Hematopoietic multipotent progenitor cell treated with erythropoietin and hydrocortisone succinate and interleukin-3 and kit ligand, for 6 days (in vitro differentiated cells): ENCODE data around the gene SCUBE1.

Source experiments
- DNase-seq: peaks from one replicate; pipeline ENCODE4 v3.0.0-alpha.2; 2015

The SCUBE1 gene

DNA sequence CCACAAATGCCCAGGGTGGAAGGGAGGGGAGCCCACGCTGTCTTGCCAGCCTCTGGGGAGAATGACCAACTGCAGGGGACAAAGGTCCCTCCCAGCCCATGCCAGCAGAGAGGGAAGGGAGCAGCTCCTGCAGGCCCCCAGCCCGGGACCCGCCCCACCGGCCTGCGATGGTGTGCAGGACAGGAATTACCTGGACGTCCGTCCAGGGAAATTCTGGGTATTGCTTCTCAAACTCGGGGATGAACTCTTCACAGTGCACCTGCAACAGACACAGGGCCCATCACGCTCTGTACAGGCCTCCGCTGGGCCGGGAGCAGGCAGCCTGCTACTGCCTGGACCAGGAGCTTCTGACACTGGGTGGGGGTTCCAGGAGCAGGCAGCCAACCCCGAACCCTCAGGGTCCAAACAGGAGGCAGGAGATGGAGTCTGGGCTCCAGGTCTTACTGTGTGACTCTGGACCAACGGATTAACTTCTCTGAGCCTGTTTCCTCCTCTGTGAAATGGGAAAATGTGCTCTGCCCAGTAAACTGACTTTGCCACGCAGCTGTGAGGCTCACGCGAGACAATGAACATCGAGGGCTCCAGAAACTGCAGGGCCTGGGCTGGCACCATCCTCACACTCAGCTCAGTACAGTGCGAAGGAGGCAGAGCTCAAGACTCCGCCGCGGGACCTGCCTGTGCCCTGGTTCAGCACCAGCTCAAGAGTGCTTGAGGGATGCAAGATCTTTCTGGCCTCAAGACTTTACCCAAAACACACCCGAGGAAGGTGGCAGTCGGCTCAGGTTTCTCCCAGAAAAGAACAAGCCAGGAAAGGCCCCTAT is 173.7 kb downstream of the SCUBE1 start:
- no peak for DNase-seq

DNA sequence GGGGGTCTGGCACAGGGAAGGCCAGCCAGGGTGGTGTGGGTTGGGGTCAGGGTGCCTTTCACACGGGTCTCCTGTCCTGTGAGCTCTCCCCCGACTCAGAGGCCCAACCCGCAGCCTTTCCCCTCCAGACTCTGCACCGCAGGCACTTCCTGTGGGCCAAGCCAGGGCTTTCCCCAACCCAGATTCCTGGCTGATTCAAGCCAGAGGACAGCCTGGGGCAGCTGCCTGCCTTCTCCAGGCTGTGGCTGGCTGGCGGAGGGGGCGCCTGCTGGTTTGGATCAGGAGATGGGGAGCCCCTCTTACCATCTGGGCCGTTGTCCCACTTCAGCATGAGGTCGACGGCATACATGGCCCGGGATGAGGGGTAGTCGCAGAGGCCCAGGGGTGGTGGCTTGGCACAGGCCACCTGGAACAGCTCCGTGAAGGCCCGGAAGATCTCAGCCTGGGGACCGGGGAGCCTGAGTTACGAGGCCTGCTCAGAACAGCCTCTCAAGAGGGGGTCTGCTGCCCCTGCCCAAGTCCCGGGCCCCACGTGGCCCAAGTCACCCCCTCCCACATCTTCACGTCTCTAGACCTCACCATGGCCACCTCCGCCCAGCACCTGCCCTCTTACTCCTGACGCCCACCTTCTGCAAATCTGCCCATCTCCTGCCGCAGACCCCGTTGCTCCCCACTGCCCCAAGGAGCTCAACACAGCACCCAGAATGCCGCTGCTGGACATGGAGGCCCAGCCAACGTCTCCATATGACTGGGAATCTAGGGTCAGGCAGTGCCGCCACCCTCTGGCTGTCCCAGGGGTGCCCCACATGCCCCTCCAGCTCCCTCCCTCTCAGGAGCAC is 174.5 kb downstream of the SCUBE1 start:
- no peak for DNase-seq

DNA sequence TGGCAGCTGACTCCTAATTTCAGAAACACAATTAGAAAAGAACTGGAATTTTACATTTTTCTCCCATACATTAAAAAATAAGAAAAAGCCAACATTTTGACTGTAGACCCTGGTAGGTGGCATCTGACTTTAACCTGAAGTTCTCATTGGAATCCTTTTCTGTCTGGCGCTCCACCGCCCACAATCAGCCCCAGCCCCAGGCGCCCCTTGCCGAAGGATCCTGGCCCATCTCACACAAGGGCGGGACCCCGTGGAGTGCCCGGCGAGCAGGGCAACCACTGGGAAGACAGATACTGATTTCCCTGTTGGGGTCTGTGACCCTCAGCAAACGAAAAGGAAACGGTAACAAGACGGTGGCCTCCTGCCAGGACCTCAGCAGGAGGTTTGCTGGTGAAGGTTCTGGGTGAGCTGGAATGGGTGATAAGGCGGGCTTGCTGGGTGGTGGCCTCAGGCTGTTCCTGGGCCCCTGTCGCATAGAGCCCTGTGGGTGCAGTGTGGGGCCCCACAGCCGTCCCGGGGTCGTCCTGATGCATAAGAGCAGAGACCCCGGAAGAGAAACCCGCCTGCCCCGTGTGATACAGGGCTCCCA is 176.1 kb downstream of the SCUBE1 start:
- peak; percentile 88 for DNase-seq

- no peak for DNase-seq
Measured at GRCh38 chr22:43166132-43166930, 176.8 kb downstream of the SCUBE1 start.

GRCh38 chr22:43164636-43165035 is 178.5 kb downstream of the SCUBE1 start:
- DNase-seq: no peak

GRCh38 chr22:43163241-43163795 is 179.9 kb downstream of the SCUBE1 start:
- no peak for DNase-seq

DNA sequence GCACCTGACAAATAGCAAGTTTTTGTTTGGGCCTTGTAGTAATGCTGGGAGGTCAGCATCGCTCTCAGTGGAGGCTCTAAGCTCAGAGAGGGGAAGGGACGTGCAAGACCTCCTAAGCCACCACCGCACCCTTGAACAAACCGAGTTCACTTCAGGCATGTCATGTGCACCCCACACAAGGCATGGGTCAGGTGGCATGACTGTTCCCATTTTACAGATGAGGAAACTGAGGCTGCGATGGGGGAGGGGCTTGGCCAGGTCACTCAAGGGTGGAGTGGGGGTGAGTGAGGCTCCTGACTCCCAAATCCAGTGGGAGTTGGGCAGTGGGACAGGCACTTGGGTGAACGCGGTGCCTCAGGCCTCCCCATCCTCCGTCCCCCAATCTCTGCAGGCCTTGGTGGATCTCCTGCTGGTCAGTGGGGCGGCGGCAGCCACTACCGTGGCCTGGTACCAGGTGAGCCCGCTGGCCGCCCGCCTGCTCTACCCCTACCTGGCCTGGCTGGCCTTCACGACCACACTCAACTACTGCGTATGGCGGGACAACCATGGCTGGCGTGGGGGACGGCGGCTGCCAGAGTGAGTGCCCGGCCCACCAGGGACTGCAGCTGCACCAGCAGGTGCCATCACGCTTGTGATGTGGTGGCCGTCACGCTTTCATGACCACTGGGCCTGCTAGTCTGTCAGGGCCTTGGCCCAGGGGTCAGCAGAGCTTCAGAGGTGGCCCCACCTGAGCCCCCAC is 180.6 kb downstream of the SCUBE1 start:
- no peak for DNase-seq

DNA sequence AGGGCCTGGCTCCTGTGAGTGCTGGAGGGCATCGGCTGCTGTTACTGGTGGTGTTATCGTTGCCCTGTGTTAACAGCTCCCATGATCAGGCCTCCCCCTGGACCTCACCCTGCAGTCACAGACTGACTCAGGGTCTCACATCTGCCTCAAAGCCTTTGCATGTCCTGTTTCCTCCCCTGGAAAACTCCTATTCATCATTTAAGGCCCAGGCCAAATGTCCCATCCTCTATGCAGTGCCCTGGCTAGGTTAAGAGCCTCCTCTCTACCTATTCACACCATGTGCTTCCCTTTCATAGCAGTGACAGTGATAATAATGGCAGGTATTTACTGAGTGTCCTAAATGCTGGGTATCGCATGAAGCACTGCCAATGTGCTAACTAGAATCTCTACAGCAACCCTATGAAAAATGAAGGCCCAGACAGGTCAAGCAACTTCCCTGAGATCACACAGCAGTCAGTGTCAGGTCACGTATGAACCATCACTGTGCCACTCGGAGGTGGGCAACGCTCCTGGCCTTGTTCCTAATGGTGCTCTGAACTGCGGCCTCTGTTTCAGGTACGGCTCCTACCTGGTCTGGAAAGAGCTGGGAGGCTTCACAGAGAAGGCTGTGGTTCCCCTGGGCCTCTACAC is 182.6 kb downstream of the SCUBE1 start:
- no peak for DNase-seq

DNA sequence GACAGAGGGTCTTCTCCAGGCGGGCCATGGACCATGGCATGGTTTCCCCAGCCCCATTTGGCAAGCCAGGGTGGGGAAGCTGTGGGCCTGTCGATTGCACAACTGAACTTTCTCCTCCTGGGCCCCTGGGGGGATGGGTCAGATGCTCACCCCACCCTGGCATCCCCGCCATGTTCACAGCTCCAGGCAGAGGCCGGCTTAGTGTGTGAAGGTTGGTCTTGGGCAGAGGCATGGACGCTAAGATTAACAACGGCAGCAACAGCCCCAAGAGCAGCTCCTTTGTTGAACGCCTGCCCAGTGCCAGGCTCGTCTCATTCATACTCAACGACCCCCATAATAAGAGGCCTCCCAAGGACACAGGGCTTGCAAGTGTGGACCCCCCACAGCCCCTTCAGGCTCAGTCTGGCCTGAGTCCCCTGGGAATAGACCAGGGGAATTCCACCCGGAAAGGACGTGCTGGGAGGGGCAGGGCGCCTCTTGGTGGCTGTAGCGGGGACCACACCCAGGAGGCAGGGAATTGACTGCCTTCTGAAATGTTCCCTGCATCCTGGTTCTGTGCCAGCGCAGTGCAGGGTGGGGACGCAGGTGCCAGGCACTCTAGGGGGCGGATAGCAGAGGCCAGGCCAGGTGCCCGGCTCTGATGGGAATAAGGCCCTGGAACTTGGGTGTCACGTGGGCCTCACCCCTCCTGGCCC is 183.5 kb downstream of the SCUBE1 start:
- no peak for DNase-seq

- no peak for DNase-seq
Measured at GRCh38 chr22:43158778-43159483, 184.2 kb downstream of the SCUBE1 start.

DNA sequence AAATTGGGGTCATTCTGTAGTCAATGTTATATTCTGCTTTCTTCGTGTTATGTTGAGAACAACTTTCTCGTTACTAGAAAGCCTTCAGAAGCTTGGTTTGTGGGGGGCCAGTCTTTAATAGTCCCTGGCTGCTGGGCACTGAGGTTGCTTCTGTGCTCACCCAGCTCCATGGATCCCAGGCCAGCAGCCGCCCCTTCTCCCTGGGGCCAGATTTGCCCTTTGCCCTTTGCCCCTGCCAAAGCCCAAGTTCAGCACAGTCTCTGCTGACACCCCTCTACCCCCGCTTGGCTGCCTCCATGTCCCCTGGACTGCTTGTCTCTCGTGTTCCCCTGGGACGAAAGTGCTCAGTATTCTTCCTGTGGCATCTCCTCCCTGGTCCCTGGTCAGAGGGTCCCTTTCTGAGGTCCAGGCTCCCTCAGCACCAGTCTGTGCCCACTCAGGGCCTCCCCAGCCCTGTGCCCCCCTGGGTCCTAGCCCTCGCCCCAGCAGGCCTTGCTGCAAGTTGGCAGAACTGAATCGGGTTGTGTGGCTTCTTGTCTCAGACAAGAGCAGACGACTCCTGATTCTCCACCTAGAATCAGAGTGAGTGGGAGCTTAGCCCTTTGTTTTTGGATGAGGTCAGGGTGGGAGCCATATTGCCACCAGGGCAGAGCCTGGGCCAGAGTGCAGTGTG is 185.2 kb downstream of the SCUBE1 start:
- DNase-seq: no peak

DNA sequence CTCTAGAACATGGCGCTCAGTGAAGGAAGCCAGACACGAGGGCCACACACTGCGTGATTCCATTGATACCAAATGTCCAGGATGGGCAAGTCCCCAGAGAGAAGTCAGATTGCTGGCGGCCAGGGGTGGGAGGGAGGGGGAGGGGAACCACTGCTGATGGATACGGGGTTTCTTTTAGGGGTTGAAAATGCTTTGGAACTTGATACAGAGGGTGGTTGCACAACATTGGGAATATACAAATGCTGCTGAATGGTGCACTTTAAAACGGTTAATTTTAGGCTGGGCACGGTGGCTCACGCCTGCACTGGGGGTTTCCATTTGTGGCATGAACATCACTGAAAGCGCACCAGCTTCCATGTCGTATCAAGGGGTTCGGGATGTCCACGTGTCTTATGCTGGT is 186.8 kb downstream of the SCUBE1 start:
- DNase-seq: no peak

DNA sequence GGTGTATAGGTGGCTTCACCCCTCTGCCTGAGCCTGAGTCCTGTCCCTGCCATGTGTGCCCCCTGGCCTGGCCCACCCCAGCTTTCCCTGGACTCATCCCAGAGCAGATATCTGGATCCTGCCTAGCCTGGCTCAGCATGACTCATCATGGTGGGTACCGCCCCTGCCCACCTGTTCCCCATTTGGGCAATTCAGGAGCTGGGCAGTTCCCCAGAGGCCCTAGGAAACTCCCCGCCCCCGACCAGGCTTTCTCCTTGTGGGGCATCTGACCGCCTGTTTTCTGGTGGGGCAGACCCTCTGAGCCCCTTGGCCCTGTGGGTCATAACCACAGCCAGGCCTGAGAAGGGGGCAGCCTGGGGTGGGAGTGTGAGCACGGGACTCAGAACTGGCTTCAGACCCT is 187.4 kb downstream of the SCUBE1 start:
- no peak for DNase-seq

- DNase-seq: no peak
Measured at GRCh38 chr22:43154887-43155536, 188.2 kb downstream of the SCUBE1 start.

GRCh38 chr22:43153899-43154298 is 189.3 kb downstream of the SCUBE1 start:
- no peak for DNase-seq

DNA sequence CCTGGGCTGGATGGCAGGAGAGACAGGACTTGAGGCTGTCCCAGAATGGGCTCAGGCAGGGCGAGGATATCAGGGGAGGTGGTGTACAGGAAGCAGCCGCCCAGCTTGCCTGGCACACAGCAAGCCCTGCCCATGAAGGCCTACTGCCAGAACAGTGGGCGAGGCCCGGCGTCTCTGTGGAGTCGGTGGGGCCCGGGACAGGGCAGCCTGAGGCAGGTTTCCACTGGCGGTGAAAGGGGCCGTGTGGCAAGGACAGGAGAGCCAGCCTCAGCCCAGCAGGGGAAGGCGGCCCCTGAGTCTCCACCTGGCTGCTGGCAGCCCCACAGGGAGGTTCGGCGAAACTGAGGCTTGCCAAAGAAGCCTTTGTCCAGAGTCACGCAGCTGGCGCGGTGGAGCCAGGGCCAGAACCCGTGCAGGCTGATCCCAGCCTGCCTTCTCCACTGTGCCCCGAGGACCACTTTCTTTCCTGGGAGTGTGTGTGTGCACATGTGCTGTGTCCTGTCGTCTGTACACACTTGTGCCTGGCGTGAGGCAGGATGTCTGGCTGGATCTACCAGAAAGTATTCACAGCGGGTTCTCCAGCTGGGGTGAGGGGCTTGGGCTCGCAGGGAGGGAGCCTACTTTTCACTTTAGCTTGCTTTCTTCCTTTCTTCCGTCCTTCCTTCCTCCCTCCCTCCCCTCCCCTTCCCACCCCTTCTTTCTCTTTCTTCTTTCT is 190.7 kb downstream of the SCUBE1 start:
- DNase-seq: peak; percentile 95

DNA sequence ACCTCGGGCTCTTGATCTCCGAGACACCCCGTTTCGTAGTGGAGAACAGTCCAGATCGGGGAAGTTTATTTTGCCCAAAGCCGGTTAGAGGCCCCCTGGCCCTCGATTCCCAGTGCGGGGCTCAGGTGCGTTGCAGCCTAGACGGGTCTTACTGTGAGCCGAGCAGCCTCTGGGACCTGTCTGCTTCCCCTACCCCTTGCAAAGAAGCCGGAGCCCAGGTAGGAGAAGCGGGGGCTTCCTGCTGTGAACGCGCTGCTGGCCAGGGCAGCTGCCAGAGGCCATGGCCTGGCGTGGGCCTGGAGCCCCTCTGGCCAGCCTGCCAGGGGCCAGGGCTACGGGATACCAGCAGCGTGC is 191.2 kb downstream of the SCUBE1 start:
- no peak for DNase-seq
